HT1080 (cell line): ENCODE data around the gene USP14. TPM values are rescaled to one million over a fixed set of nuclear protein-coding genes. Genes with fewer than 3 reads are reported as not detected.
"Not testable (repeated sequence)": the region's sequence is repeated elsewhere in the genome, so short reads cannot be mapped to it uniquely, and the experiment has no call there.

Experiments
- DNase-seq: peaks from one replicate; pipeline ENCODE4 v3.0.0-alpha.2; 2015; ENCODE audit warnings: low read depth
- polyA plus RNA-seq, 2 experiments: library from polyadenylated mRNA; depleted of rRNA; stranded (reverse); fragments of >200 nt; gene quantifications; 2 replicates each; pipeline ENCODE4 v1.2.3, GENCODE V29; 2015
- total RNA-seq: library from RNA; depleted of rRNA; stranded (reverse); fragments of >200 nt; shearing (Covaris generic); gene quantifications from 2 replicates; pipeline ENCODE4 v1.2.3, GENCODE V29; 2014; rRNA removed

USP14 gene
- 23.5 and 30.6 TPM in 2 replicates for total RNA-seq
- 67.9 and 81.8 TPM in 2 replicates for polyA plus RNA-seq (2015; cell fraction: cytosol; rRNA removed)
- polyA plus RNA-seq (2015; cell fraction: nucleus; rRNA removed) = 112 and 122 TPM in 2 replicates

GRCh38 chr18:158128-159036 is at the start of gene USP14:
TSS of gene USP14 (plus strand) at chr18:158557. CDS start at chr18:158699, 142 bp downstream.
- peak; percentile 91 for DNase-seq

GRCh38 chr18:108665-109063 is 49.7 kb upstream of the USP14 start:
- DNase-seq = not testable (repeated sequence)

GRCh38 chr18:109130-109921 is 49.0 kb upstream of the USP14 start:
- not testable (repeated sequence) for DNase-seq

GRCh38 chr18:109922-110261 is 48.5 kb upstream of the USP14 start:
- not testable (repeated sequence) for DNase-seq

GRCh38 chr18:110351-111201 is 47.8 kb upstream of the USP14 start:
- DNase-seq = not testable (repeated sequence)

GRCh38 chr18:111306-112014 is 46.9 kb upstream of the USP14 start:
- peak; percentile 51 for DNase-seq

GRCh38 chr18:112015-112733 is 46.2 kb upstream of the USP14 start:
- not testable (repeated sequence) for DNase-seq

GRCh38 chr18:120539-121260 is 37.7 kb upstream of the USP14 start:
- not testable (repeated sequence) for DNase-seq

GRCh38 chr18:135045-135444 is 23.3 kb upstream of the USP14 start:
- DNase-seq = no peak

- peak; percentile 47 for DNase-seq
Measured at GRCh38 chr18:136433-136832, 21.9 kb upstream of the USP14 start.

GRCh38 chr18:137327-137726 is 21.0 kb upstream of the USP14 start:
- no peak for DNase-seq

GRCh38 chr18:140670-141266 is 17.6 kb upstream of the USP14 start:
- DNase-seq = no peak

- DNase-seq = peak; percentile 13
Measured at GRCh38 chr18:142624-143296, 15.6 kb upstream of the USP14 start.

GRCh38 chr18:148841-149240 is 9.5 kb upstream of the USP14 start:
- no peak for DNase-seq

- no peak for DNase-seq
Measured at GRCh38 chr18:154151-154550, 4.2 kb upstream of the USP14 start.

GRCh38 chr18:155688-156087 is 2.7 kb upstream of the USP14 start:
- no peak for DNase-seq

- DNase-seq = no peak
Measured at GRCh38 chr18:156514-157230, 1.7 kb upstream of the USP14 start.
